Activated naive CD4-positive, alpha-beta T cell treated with anti-CD3 and anti-CD28 coated beads for 36 hours (primary cell): ENCODE measurements around the gene FGF5. TPM values are rescaled to one million over a fixed set of nuclear protein-coding genes. Genes with fewer than 3 reads are reported as not detected.
A peak's percentile ranks its signal among the peaks of the same experiment; 100 is the strongest.
"Not testable (repeated sequence)": the region's sequence is repeated elsewhere in the genome, so short reads cannot be mapped to it uniquely, and the experiment has no call there.

Experiments
- CTCF ChIA-PET: fragments of 350-600 bp; sonication (Branson Sonifier 250); formaldehyde crosslinking; loops from one replicate; lab custom pipeline; 2021; ENCODE audit warnings: antibody characterized with exemption; lab: Charles Lee
- DNase-seq: peaks from one replicate; pipeline ENCODE4 v3.0.0-alpha.2; 2020
- H3K27ac Mint-ChIP-seq: one replicate; pipeline ENCODE4 v1.8.0; 2021; ENCODE audit warnings: mild to moderate bottlenecking, mixed read lengths
- H3K27me3 Mint-ChIP-seq: one replicate; pipeline ENCODE4 v1.8.0; 2021; ENCODE audit warnings: low read depth, mixed read lengths
- H3K36me3 Mint-ChIP-seq: one replicate; pipeline ENCODE4 v1.8.0; 2021; ENCODE audit warnings: low read depth, mixed read lengths
- H3K4me1 Mint-ChIP-seq: one replicate; pipeline ENCODE4 v1.8.0; 2021; ENCODE audit warnings: low read depth, mixed read lengths
- H3K4me3 Mint-ChIP-seq: one replicate; pipeline ENCODE4 v1.8.0; 2021; ENCODE audit warnings: mild to moderate bottlenecking, moderate library complexity, mixed read lengths
- H3K9me3 Mint-ChIP-seq: one replicate; pipeline ENCODE4 v1.8.0; 2021; ENCODE audit warnings: mixed read lengths
- intact Hi-C: fragments of 100-400 bp; cut with micrococcal nuclease; formaldehyde crosslinking; loops from one replicate; pipeline ENCODE4 v1.15.1; 2023
- total RNA-seq, 2 experiments: library from RNA; stranded (reverse); gene quantifications; one replicate each; pipeline ENCODE4 v1.2.3, GENCODE V29; 2021

Gene FGF5
- total RNA-seq, 2 experiments from 2014 or later: not detected

DNA sequence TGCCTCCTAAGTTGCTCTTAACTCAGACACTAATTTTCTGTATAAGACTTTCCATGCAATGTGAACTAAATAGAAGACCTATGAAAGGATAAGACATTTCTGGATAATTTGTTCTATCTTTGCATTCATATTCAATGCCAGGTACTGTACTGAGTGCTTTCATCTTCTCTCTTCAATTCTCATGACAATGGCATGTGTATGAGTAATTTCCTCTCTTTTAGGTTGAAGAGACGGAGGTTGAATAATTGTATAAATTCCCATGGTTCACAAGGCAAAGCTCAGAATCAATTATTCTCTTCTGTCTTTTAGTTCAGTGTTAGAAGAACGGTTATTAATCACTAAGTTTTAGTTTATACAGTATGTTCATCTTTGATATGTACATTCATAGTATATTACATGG, 39.8 kb downstream of the FGF5 start:
- DNase-seq: no peak
- Mint-ChIP-seq H3K36me3 (no peaks in the 10 kb centered on the region), H3K4me1 (no peaks in the 10 kb centered on the region), H3K27ac (no peak overlapping the region), H3K27me3 (peaks cover 20% of the 10 kb centered on the region), H3K4me3 (no peak overlapping the region), H3K9me3 (no peaks in the 10 kb centered on the region)
- CTCF ChIA-PET: no interaction called here
- intact Hi-C loops: no loop called here

DNA sequence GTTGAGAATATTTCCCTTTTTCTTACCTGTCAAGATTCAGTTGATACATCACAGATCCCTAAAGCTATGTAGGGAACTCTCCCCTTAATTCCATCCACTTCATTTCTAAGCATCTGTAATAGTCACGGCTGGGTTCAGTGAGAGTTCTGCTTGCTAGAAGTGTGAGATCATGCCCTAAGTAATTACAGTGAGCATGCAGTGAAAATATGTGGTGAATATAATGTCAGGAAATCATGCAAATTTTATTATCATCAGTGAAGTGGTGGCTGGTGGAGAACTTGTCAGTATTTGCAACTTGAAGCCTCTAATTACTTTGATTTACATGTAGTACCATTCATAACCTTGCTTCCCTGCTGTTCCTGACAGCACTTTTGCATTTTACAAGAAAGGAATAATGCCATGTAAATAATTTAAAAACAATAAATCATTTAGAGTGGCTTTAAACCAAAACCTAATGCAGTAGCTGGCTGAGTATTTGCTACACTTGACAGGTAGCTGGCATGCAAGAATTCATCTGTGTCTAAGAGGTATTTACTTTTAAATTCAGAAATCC, 40.8 kb downstream of the FGF5 start:
- no peak for DNase-seq
- Mint-ChIP-seq H3K36me3 (no peaks in the 10 kb centered on the region), H3K4me3 (no peak overlapping the region), H3K27me3 (peaks cover 20% of the 10 kb centered on the region), H3K27ac (no peak overlapping the region), H3K9me3 (no peaks in the 10 kb centered on the region), H3K4me1 (no peaks in the 10 kb centered on the region)
- intact Hi-C loops: no loop called here
- CTCF ChIA-PET: no interaction called here

DNA sequence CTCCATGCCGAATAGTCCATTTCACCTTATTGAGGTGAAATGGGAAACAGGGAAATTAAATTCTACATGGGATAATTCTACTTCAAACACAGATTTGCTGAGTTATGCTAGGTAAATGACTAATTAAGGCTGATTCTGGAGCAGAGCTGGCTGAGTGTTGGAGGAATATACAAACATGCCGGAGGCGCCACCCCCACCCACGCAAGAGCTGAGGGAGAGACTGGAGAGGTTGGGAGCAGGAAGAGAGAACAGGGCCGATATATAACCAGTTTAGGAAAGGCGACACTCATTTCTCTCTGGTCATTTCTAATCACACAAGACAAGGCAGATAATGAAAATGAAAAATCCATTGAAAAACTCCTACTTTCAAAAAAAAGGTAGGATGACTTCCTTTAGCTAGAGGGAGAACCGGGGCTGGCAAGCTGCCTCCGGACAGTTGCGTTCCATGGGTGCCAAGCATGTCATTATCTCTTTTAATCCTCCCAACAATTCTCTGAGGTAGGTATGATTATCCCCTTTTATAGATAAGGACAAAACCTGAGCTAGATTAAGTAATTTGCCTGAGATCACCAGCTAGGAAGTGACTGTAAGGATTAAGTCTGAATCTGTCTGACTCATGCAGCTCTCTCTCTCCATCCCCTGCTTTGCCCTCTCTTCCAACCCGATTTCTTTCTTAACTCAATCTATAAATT, 41.5 kb downstream of the FGF5 start:
- no peaks in the 10 kb centered on the region for H3K4me1 Mint-ChIP-seq
- no peaks in the 10 kb centered on the region for H3K36me3 Mint-ChIP-seq
- H3K9me3 Mint-ChIP-seq: no peaks in the 10 kb centered on the region
- H3K27me3 Mint-ChIP-seq: peaks cover 20% of the 10 kb centered on the region
- intact Hi-C loops: no loop called here
- CTCF ChIA-PET: no interaction called here
- H3K4me3 Mint-ChIP-seq: no peak overlapping the region
- no peak overlapping the region for H3K27ac Mint-ChIP-seq
- DNase-seq: no peak

DNA sequence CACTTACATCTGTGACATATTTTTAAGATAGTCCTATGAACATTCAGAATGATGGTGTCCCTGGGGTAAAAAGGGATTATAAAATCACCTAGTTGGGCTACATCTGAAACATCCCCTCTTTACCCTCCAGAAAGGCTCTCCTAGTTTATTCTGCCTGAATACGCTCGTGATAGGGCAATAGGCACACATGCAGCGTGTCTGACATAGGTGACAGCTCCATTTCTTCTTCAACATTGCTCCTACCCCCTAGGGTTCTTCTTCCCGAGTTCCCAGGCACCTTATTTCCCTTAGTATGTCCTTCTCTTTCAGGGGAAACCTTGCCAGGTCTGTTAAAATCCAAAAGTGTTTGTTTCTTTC, 42.0 kb downstream of the FGF5 start:
- H3K36me3 Mint-ChIP-seq: no peaks in the 10 kb centered on the region
- CTCF ChIA-PET: no interaction called here
- H3K27ac Mint-ChIP-seq: no peak overlapping the region
- intact Hi-C loops: no loop called here
- no peak overlapping the region for H3K4me3 Mint-ChIP-seq
- no peak for DNase-seq
- H3K4me1 Mint-ChIP-seq: no peaks in the 10 kb centered on the region
- H3K9me3 Mint-ChIP-seq: no peaks in the 10 kb centered on the region
- H3K27me3 Mint-ChIP-seq: peaks cover 21% of the 10 kb centered on the region

DNA sequence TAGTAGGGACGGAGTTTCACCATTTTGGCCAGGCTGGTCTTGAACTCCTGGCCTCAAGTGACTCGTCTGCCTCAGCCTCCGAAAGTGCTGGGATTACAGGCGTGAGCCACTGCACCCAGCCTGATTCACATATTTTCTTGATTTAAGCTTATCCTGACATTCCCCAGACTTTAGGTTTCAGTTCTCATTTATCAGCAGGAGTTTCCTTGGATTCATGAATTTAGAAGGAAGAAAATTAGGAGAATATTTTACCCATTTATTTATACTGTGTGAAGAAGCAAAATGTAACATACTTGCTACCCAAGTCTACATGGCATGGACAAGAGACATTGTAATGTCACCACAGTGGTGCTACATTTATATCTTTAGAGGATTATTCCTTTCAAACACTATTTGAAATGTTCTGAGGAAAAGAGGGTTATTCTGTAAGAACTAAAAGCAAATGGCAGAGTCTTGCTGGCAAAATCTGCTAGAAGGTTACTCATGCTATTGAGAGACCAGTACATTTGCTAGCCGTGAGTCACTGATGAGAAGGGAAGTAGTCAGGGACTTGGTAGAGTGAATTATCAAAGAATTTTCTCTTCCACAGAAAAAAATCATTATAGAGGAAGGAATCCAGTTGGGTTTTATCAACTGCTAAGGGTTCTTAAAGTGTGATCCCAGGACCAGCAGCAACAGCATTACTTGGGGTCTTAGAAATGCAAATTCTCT, 43.0 kb downstream of the FGF5 start:
- no peaks in the 10 kb centered on the region for H3K36me3 Mint-ChIP-seq

DNA sequence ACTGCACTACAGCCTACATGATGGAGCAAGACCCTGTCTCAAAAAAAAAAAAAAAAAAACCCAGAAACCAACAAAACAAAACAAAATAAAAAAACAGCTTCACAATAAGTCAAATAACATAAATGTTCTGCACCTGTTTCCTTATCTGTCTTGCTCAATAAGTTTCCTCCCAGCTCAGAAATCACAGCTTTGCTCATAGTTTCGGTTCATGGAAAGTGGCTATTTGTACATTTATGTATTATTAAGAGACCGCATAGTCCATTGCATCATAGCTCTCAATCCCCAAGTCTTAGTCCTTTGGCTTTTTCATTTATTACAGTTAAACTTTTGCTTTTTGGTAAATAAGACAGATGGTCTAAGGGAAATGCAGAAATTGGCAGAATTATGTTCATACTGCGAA, 44.7 kb downstream of the FGF5 start:
- peaks cover 19% of the 10 kb centered on the region for H3K27me3 Mint-ChIP-seq
- CTCF ChIA-PET: interaction anchor here (0.6 kb wide), 1 partner anchor 42 kb away, joined by 4 read pairs; no protein-coding TSS in a partner anchor
- intact Hi-C loops: no loop called here
- H3K4me3 Mint-ChIP-seq: no peak overlapping the region
- H3K4me1 Mint-ChIP-seq: no peaks in the 10 kb centered on the region
- H3K36me3 Mint-ChIP-seq: no peaks in the 10 kb centered on the region
- DNase-seq: no peak
- no peaks in the 10 kb centered on the region for H3K9me3 Mint-ChIP-seq
- no peak overlapping the region for H3K27ac Mint-ChIP-seq

More for the DNA sequence above, 43.0 kb downstream of the FGF5 start:
- intact Hi-C loops: no loop called here
- CTCF ChIA-PET: interaction anchor here (0.6 kb wide), 1 partner anchor 1134 kb away, joined by 3 read pairs; no protein-coding TSS in a partner anchor
- Mint-ChIP-seq H3K27ac (no peak overlapping the region), H3K27me3 (peaks cover 21% of the 10 kb centered on the region), H3K4me3 (no peak overlapping the region), H3K9me3 (no peaks in the 10 kb centered on the region), H3K4me1 (no peaks in the 10 kb centered on the region)
- DNase-seq: no peak

DNA sequence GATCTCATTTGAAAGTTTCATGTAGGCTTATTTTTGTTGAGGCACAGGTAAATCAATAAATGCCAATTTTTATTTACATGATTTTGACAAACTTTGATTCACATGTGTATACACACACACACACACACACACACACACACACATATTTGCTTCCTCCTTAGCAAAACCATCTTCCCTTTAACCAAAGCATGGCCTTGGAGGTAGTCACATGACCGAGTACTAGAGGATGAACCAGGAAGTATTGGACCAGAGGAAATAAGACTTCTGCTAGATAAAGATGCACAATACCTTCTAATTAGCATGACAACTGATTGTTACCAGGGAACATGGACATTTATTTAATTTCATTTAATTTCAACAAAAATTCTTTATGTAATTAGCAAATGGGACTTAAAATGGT, 45.7 kb downstream of the FGF5 start:
- Mint-ChIP-seq H3K27ac (no peak overlapping the region), H3K4me1 (no peaks in the 10 kb centered on the region), H3K36me3 (no peaks in the 10 kb centered on the region), H3K27me3 (peaks cover 10% of the 10 kb centered on the region), H3K9me3 (no peaks in the 10 kb centered on the region), H3K4me3 (no peak overlapping the region)
- intact Hi-C loops: no loop called here
- DNase-seq: no peak
- CTCF ChIA-PET: no interaction called here

DNA sequence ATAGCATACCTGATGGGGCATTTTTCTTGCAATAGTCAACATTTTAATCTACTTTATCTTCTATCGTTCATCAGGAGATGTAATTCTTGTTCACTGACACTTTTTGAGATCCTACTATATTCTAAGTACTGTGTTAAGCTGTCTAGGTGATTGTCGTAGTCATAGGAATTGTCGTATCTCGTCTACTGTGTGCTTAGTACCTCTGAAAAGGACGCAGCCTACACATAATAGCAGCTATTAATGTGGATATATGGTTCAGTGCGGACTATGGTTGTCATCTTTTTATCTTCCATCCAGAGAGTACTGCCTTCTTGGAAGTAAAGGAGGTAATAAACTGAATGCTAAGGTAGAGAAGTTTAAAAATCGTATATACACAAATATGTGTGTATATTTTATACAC, 47.2 kb downstream of the FGF5 start:
- Mint-ChIP-seq H3K4me3 (no peak overlapping the region), H3K27ac (no peak overlapping the region)
- CTCF ChIA-PET: no interaction called here

DNA sequence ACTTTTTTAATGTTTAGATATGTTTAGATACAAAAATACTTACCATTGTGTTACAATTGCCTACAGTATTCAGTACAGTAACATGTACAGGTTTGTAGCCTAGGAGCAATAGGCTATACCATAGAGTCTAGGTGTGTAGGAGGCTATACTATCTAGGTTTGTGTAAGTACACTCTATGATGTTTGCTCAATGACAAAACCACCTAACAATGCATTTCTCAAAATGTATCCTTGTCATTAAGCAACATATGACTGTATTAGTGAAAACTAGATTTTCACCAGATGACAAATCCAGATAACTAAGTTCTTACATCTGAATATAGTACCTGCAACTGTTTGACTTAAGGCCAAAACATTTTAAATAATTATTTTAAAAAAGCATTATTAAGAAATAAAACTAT, 49.4 kb downstream of the FGF5 start:
- H3K27ac Mint-ChIP-seq, intact Hi-C loops, H3K4me1 Mint-ChIP-seq, H3K9me3 Mint-ChIP-seq, H3K36me3 Mint-ChIP-seq, H3K27me3 Mint-ChIP-seq, CTCF ChIA-PET, H3K4me3 Mint-ChIP-seq, DNase-seq: not testable (repeated sequence)

More for the DNA sequence above, 47.2 kb downstream of the FGF5 start:
- Mint-ChIP-seq H3K36me3 (no peaks in the 10 kb centered on the region), H3K9me3 (no peaks in the 10 kb centered on the region), H3K27me3 (peaks cover 6% of the 10 kb centered on the region), H3K4me1 (no peaks in the 10 kb centered on the region)
- no peak for DNase-seq
- intact Hi-C loops: no loop called here

DNA sequence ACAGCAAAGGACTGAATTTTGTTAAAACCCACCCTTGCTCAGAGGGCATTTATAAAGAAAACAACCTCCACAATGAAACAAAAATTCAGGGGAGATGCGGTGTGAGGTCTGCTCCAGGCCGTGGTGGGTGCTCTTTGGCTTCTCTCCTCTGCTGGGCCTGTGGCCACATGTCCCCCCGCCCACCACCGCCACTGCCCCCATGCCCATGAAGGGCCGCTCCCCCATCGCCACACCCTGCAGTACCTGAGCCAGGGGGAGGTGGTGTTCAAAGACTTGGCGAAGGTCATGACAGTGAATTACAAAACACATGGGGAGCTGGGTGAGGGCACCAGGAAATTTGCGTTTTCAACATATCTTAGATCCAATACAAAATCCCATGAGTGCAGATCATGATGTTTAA, 54.9 kb downstream of the FGF5 start:
- no peaks in the 10 kb centered on the region for H3K36me3 Mint-ChIP-seq
- no peaks in the 10 kb centered on the region for H3K9me3 Mint-ChIP-seq
- H3K27ac Mint-ChIP-seq: no peak overlapping the region
- peaks cover 3% of the 10 kb centered on the region for H3K27me3 Mint-ChIP-seq
- no peak overlapping the region for H3K4me3 Mint-ChIP-seq
- no peak for DNase-seq
- H3K4me1 Mint-ChIP-seq: no peaks in the 10 kb centered on the region
- CTCF ChIA-PET: no interaction called here
- intact Hi-C loops: no loop called here

DNA sequence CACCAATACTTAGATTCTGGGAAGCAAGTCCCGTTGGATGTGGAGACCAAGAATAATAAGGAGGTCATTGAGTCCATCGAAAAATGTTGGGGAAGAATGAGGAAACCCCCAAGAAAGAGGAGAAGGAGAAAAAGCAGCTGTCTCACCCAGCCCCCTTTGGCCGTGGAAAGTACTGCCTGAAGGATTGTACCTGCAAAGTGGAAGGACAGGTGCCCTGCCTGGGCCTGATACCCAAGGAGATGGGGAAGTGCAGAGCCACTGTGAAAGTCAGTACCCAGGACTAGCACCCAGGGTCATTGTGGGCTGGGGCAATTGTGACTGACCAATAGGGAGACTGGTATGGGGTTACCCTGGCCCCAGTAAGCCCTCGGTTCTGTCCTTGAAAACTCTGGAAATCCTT, 55.3 kb downstream of the FGF5 start:
- Mint-ChIP-seq H3K27me3 (peaks cover 3% of the 10 kb centered on the region), H3K9me3 (no peaks in the 10 kb centered on the region), H3K4me3 (no peak overlapping the region), H3K36me3 (no peaks in the 10 kb centered on the region), H3K4me1 (no peaks in the 10 kb centered on the region), H3K27ac (no peak overlapping the region)
- intact Hi-C loops: no loop called here
- DNase-seq: no peak
- CTCF ChIA-PET: no interaction called here

DNA sequence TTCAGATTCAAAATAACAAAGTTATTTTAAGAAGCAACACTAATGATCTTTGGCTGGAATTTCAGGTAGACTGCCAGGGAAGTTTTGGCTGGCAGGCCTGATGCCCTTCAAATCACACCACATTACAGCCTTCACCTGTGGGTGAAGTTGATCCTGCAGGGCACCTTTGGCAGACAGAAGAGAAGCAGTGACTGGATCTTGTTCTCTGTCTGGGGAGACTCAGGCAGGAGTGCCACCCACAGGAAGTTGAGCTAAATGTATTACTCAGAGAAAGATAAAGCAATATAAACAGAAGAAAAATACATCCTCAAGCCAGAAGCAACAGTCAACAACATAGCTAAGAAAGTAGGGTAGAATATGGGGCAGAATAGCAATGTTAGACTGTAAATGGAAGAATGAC, 56.3 kb downstream of the FGF5 start:
- peak; percentile 26 for DNase-seq
- intact Hi-C loops: no loop called here
- no peaks in the 10 kb centered on the region for H3K9me3 Mint-ChIP-seq
- no peak overlapping the region for H3K4me3 Mint-ChIP-seq
- CTCF ChIA-PET: no interaction called here
- no peaks in the 10 kb centered on the region for H3K4me1 Mint-ChIP-seq
- no peaks in the 10 kb centered on the region for H3K36me3 Mint-ChIP-seq
- no peak overlapping the region for H3K27ac Mint-ChIP-seq
- peaks cover 3% of the 10 kb centered on the region for H3K27me3 Mint-ChIP-seq

DNA sequence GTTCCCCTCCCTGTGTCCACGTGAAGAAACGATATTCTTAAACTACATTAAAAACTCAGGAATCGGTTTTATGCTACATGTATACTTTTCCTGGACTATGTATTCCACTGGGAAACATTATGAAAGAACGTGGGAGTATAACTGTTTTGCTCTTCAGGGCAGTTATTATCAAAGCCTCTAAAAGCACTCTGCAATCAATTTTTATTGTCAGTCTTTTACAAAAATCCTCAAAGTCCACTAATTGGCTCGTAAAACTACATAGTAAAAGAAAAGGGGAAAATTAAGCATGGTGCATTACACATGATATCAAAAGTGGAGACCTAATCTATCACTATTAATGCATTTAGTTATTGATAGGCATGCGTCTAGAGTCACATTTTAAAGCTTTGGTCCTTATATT, 57.7 kb downstream of the FGF5 start:
- intact Hi-C loops: no loop called here
- no peaks in the 10 kb centered on the region for H3K4me1 Mint-ChIP-seq
- CTCF ChIA-PET: no interaction called here
- DNase-seq: no peak
- H3K27ac Mint-ChIP-seq: no peak overlapping the region
- H3K9me3 Mint-ChIP-seq: no peaks in the 10 kb centered on the region
- H3K36me3 Mint-ChIP-seq: no peaks in the 10 kb centered on the region
- H3K27me3 Mint-ChIP-seq: peaks cover 3% of the 10 kb centered on the region
- no peak overlapping the region for H3K4me3 Mint-ChIP-seq
